GM23338 (cell line): ENCODE data around the gene RAB40A. TPM values are rescaled to one million over a fixed set of nuclear protein-coding genes. Genes with fewer than 3 reads are reported as not detected.

Experiments used
- ATAC-seq: fragments of 200-7000 bp; cut with Tn5 transposase; 3 replicates; pipeline ENCODE4 v1.9.1; 2020
- DNase-seq: peaks from one replicate; pipeline ENCODE4 v3.0.0-alpha.2; 2015; ENCODE audit warnings: low spot score
- H2AFZ ChIP-seq: fragments of 200-600 bp; sonication (generic); 2 replicates; pipeline ENCODE4 v1.8.0; 2016; ENCODE audit warnings: antibody characterized with exemption, mild to moderate bottlenecking, moderate library complexity
- H3F3A ChIP-seq: fragments of 200-600 bp; sonication (generic); replicated peaks from 2 replicates; pipeline ENCODE4 v1.8.0; 2017; ENCODE audit warnings: antibody characterized with exemption, mixed run types, low read depth
- H3K27ac ChIP-seq: fragments of 200-600 bp; sonication (generic); 2 replicates; pipeline ENCODE4 v1.6.1; 2016; ENCODE audit warnings: low read depth
- H3K27me3 ChIP-seq: fragments of 200-600 bp; sonication (generic); 2 replicates; pipeline ENCODE4 v1.8.0; 2016; ENCODE audit warnings: mild to moderate bottlenecking, mixed run types, moderate library complexity; ENCODE audit not compliant: insufficient read depth
- H3K36me3 ChIP-seq: fragments of 200-600 bp; sonication (generic); 2 replicates; pipeline ENCODE4 v1.8.0; 2016; ENCODE audit warnings: mild to moderate bottlenecking; ENCODE audit not compliant: insufficient read depth
- H3K4me1 ChIP-seq: fragments of 200-600 bp; sonication (generic); 2 replicates; pipeline ENCODE4 v1.8.0; 2016; ENCODE audit warnings: mild to moderate bottlenecking, moderate library complexity; ENCODE audit not compliant: insufficient read depth
- H3K4me2 ChIP-seq: fragments of 200-600 bp; sonication (generic); 2 replicates; pipeline ENCODE4 v1.7.1; 2017; ENCODE audit warnings: mixed run types
- H3K4me3 ChIP-seq: fragments of 200-600 bp; sonication (generic); 2 replicates; pipeline ENCODE4 v1.6.1; 2016; ENCODE audit warnings: mixed run types
- H3K79me2 ChIP-seq: fragments of 200-600 bp; sonication (generic); replicated peaks from 2 replicates; pipeline ENCODE4 v1.8.0; 2017; ENCODE audit warnings: mild to moderate bottlenecking; ENCODE audit not compliant: insufficient read depth
- H3K9me2 ChIP-seq: fragments of 200-600 bp; sonication (generic); 2 replicates; pipeline ENCODE4 v1.8.0; 2017; ENCODE audit not compliant: insufficient read depth
- H4K20me1 ChIP-seq: fragments of 200-600 bp; sonication (generic); replicated peaks from 2 replicates; pipeline ENCODE4 v1.8.0; 2017; ENCODE audit warnings: mild to moderate bottlenecking; ENCODE audit not compliant: insufficient read depth
- H3K27ac Mint-ChIP-seq: 2 replicates; pipeline ENCODE4 v1.8.0; 2020; ENCODE audit warnings: inconsistent platforms, mild to moderate bottlenecking, moderate library complexity, mixed read lengths
- H3K27me3 Mint-ChIP-seq: 3 replicates; pipeline ENCODE4 v1.8.0; 2022; ENCODE audit warnings: low read depth, mild to moderate bottlenecking, moderate library complexity, mixed read lengths, inconsistent platforms; ENCODE audit not compliant: insufficient read depth, poor library complexity
- H3K36me3 Mint-ChIP-seq: 3 replicates; pipeline ENCODE4 v1.8.0; 2021; ENCODE audit warnings: low read depth, mild to moderate bottlenecking, inconsistent platforms, moderate library complexity, mixed read lengths
- H3K4me1 Mint-ChIP-seq: 3 replicates; pipeline ENCODE4 v1.8.0; 2020; ENCODE audit warnings: mild to moderate bottlenecking, inconsistent platforms, mixed read lengths
- H3K4me3 Mint-ChIP-seq: 3 replicates; pipeline ENCODE4 v1.8.0; 2021; ENCODE audit warnings: moderate library complexity, mild to moderate bottlenecking, inconsistent platforms, mixed read lengths
- H3K9me3 Mint-ChIP-seq: 3 replicates; pipeline ENCODE4 v1.8.0; 2020; ENCODE audit warnings: moderate library complexity, mild to moderate bottlenecking, inconsistent platforms, mixed read lengths
- CTCF ChIP-seq, 2 experiments: fragments of 200-600 bp in 1 of 2; sonication (generic) in 1 of 2; conservative IDR thresholded peaks; 2 replicates each; pipeline versions ENCODE4 v1.5.1 to v1.6.1; 2016 to 2017; ENCODE audit warnings: antibody characterized with exemption in 2 of 2, low read depth in 2 of 2, mild to moderate bottlenecking in 2 of 2, moderate library complexity in 1 of 2
- JUNB ChIP-seq: IDR thresholded peaks from one replicate; pipeline ENCODE4 v1.6.1; 2016; ENCODE audit warnings: antibody characterized with exemption; ENCODE audit not compliant: unreplicated experiment
- NANOG ChIP-seq: IDR thresholded peaks from 2 replicates; pipeline ENCODE4 v1.6.1; 2016; ENCODE audit warnings: antibody characterized with exemption, borderline replicate concordance
- POLR2AphosphoS5 ChIP-seq: IDR thresholded peaks from 2 replicates; pipeline ENCODE4 v1.6.1; 2016; ENCODE audit warnings: antibody characterized with exemption, low read depth
- polyA plus RNA-seq: library from polyadenylated mRNA; unstranded; fragments of >200 nt; fragmentation: Nextera tagmentation; extraction: Ambion mirVana; gene quantifications from 2 replicates; pipeline ENCODE4 v1.2.1, GENCODE V29; 2016
- total RNA-seq: library from RNA; depleted of rRNA; stranded (reverse); fragments of >200 nt; shearing (Covaris generic); gene quantifications from 2 replicates; pipeline ENCODE4 v1.2.3, GENCODE V29; 2014
- TF ChIP-seq, protein P1 (sequence below): fragments of 250-450 bp; sonication (Bioruptor Pico); IDR thresholded peaks from 2 replicates; pipeline ENCODE4 v1.5.0; 2020; ENCODE audit warnings: mild to moderate bottlenecking, moderate library complexity

RAB40A gene
- total and polyA plus RNA-seq, 2 experiments from 2014 or later: 2.0 TPM; not detected in 1

- TF ChIP-seq, protein P1, sequence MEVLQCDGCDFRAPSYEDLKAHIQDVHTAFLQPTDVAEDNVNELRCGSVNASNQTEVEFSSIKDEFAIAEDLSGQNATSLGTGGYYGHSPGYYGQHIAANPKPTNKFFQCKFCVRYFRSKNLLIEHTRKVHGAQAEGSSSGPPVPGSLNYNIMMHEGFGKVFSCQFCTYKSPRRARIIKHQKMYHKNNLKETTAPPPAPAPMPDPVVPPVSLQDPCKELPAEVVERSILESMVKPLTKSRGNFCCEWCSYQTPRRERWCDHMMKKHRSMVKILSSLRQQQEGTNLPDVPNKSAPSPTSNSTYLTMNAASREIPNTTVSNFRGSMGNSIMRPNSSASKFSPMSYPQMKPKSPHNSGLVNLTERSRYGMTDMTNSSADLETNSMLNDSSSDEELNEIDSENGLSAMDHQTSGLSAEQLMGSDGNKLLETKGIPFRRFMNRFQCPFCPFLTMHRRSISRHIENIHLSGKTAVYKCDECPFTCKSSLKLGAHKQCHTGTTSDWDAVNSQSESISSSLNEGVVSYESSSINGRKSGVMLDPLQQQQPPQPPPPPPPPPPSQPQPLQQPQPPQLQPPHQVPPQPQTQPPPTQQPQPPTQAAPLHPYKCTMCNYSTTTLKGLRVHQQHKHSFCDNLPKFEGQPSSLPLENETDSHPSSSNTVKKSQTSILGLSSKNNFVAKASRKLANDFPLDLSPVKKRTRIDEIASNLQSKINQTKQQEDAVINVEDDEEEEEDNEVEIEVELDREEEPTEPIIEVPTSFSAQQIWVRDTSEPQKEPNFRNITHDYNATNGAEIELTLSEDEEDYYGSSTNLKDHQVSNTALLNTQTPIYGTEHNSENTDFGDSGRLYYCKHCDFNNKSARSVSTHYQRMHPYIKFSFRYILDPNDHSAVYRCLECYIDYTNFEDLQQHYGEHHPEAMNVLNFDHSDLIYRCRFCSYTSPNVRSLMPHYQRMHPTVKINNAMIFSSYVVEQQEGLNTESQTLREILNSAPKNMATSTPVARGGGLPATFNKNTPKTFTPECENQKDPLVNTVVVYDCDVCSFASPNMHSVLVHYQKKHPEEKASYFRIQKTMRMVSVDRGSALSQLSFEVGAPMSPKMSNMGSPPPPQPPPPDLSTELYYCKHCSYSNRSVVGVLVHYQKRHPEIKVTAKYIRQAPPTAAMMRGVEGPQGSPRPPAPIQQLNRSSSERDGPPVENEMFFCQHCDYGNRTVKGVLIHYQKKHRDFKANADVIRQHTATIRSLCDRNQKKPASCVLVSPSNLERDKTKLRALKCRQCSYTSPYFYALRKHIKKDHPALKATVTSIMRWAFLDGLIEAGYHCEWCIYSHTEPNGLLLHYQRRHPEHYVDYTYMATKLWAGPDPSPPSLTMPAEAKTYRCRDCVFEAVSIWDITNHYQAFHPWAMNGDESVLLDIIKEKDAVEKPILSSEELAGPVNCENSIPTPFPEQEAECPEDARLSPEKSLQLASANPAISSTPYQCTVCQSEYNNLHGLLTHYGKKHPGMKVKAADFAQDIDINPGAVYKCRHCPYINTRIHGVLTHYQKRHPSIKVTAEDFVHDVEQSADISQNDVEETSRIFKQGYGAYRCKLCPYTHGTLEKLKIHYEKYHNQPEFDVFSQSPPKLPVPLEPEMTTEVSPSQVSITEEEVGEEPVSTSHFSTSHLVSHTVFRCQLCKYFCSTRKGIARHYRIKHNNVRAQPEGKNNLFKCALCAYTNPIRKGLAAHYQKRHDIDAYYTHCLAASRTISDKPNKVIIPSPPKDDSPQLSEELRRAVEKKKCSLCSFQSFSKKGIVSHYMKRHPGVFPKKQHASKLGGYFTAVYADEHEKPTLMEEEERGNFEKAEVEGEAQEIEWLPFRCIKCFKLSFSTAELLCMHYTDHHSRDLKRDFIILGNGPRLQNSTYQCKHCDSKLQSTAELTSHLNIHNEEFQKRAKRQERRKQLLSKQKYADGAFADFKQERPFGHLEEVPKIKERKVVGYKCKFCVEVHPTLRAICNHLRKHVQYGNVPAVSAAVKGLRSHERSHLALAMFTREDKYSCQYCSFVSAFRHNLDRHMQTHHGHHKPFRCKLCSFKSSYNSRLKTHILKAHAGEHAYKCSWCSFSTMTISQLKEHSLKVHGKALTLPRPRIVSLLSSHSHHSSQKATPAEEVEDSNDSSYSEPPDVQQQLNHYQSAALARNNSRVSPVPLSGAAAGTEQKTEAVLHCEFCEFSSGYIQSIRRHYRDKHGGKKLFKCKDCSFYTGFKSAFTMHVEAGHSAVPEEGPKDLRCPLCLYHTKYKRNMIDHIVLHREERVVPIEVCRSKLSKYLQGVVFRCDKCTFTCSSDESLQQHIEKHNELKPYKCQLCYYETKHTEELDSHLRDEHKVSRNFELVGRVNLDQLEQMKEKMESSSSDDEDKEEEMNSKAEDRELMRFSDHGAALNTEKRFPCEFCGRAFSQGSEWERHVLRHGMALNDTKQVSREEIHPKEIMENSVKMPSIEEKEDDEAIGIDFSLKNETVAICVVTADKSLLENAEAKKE (CRISPR knock-in tag): no peak
- TF ChIP-seq CTCF (conservative IDR thresholded peaks at IDR 0.05; ENCODE audit: low read depth in 2 of 2): no peak
- TF ChIP-seq POLR2AphosphoS5: no peak
Measured at GRCh38 chrX:103524747-103525146, 5.5 kb upstream of the RAB40A start (continued).

GRCh38 chrX:103523605-103524004 is 4.3 kb upstream of the RAB40A start:
- Histone ChIP-seq H3K9me2 (no peaks in the 10 kb centered on the region), H3F3A (no peaks in the 10 kb centered on the region), H3K36me3 (no peaks in the 10 kb centered on the region), H3K27ac (no peak overlapping the region), H3K4me3 (no peak overlapping the region), H3K4me2 (no peak overlapping the region), H3K79me2 (no peaks in the 10 kb centered on the region), H2AFZ (no peak overlapping the region), H3K27me3 (no peaks in the 10 kb centered on the region), H3K4me1 (no peaks in the 10 kb centered on the region), H4K20me1 (no peaks in the 10 kb centered on the region)
- Mint-ChIP-seq H3K4me1 (no peaks in the 10 kb centered on the region), H3K4me3 (no peak overlapping the region), H3K9me3 (no peaks in the 10 kb centered on the region; the same call in 2 of the 3 replicates), H3K36me3 (no peaks in the 10 kb centered on the region), H3K27me3 (peaks cover 2% of the 10 kb centered on the region), H3K27ac (no peak overlapping the region)
- DNase-seq (no peak), ATAC-seq (no peak)
- TF ChIP-seq NANOG (no peak), CTCF (conservative IDR thresholded peaks at IDR 0.05; ENCODE audit: low read depth in 2 of 2) (no peak), JUNB (no peak)
- TF ChIP-seq, protein P1 (CRISPR knock-in tag): no peak
